WTC11 (cell line): Measurements from ENCODE around the gene CRKL. TPM values are rescaled to one million over a fixed set of nuclear protein-coding genes. Genes with fewer than 3 reads are reported as not detected.
A peak's percentile ranks its signal among the peaks of the same experiment; 100 is the strongest.

Experiments
- CBFB ChIP-seq: sonication (generic); formaldehyde crosslinking; IDR thresholded peaks from 2 replicates; pipeline ENCODE4 v1.8.1; 2022; ENCODE audit warnings: mild to moderate bottlenecking, low read depth, missing genetic modification reagents
- ERG ChIP-seq: fragments of 250-450 bp; sonication (Bioruptor Pico); IDR thresholded peaks from 2 replicates; pipeline ENCODE4 v1.8.0; 2021; ENCODE audit warnings: mild to moderate bottlenecking
- FOXP4 ChIP-seq: sonication (generic); formaldehyde crosslinking; IDR thresholded peaks from 2 replicates; pipeline ENCODE4 v1.8.0; 2022; ENCODE audit warnings: mild to moderate bottlenecking, missing genetic modification reagents
- JAZF1 ChIP-seq: fragments of 250-450 bp; sonication (Bioruptor Pico); IDR thresholded peaks from 2 replicates; pipeline ENCODE4 v1.9.0; 2021; ENCODE audit warnings: moderate library complexity, mild to moderate bottlenecking, inconsistent platforms
- KAT7 ChIP-seq: sonication (generic); formaldehyde crosslinking; IDR thresholded peaks from 2 replicates; pipeline ENCODE4 v1.8.1; 2023; ENCODE audit warnings: missing genetic modification reagents, mild to moderate bottlenecking, borderline replicate concordance
- NR3C1 ChIP-seq: sonication (generic); formaldehyde crosslinking; conservative IDR thresholded peaks from 2 replicates; pipeline ENCODE4 v1.8.1; 2023; ENCODE audit warnings: low read depth, mild to moderate bottlenecking, missing genetic modification reagents
- PRDM15 ChIP-seq: sonication (generic); formaldehyde crosslinking; IDR thresholded peaks from 2 replicates; pipeline ENCODE4 v1.8.0; 2022; ENCODE audit warnings: missing genetic modification reagents
- TCF7 ChIP-seq: sonication (generic); formaldehyde crosslinking; IDR thresholded peaks from 2 replicates; pipeline ENCODE4 v1.8.0; 2022; ENCODE audit warnings: mild to moderate bottlenecking, low read depth, missing genetic modification reagents, moderate library complexity
- TEAD1 ChIP-seq: sonication (generic); formaldehyde crosslinking; IDR thresholded peaks from 2 replicates; pipeline ENCODE4 v1.8.0; 2022; ENCODE audit warnings: mild to moderate bottlenecking, missing genetic modification reagents
- USF1 ChIP-seq: sonication (generic); formaldehyde crosslinking; IDR thresholded peaks from 2 replicates; pipeline ENCODE4 v1.8.0; 2022; ENCODE audit warnings: mild to moderate bottlenecking, missing genetic modification reagents
- ZNF512 ChIP-seq: sonication (generic); formaldehyde crosslinking; IDR thresholded peaks from 2 replicates; pipeline ENCODE4 v1.8.1; 2022; ENCODE audit warnings: missing genetic modification reagents, borderline replicate concordance
- ZNF671 ChIP-seq: fragments of 250-450 bp; sonication (Bioruptor Pico); IDR thresholded peaks from 2 replicates; pipeline ENCODE4 v1.8.0; 2021; ENCODE audit warnings: mild to moderate bottlenecking
- total RNA-seq: library from RNA; stranded (reverse); gene quantifications from 3 replicates; pipeline ENCODE4 v1.2.3, GENCODE V29; 2021
- TF ChIP-seq, protein P1 (sequence below): sonication (generic); formaldehyde crosslinking; IDR thresholded peaks from 2 replicates; pipeline ENCODE4 v1.8.1; 2023; ENCODE audit warnings: mild to moderate bottlenecking, missing genetic modification reagents
- TF ChIP-seq, protein P2 (sequence below): fragments of 250-450 bp; sonication (Bioruptor Pico); IDR thresholded peaks from 2 replicates; pipeline ENCODE4 v1.9.0; 2021; ENCODE audit warnings: mild to moderate bottlenecking
- TF ChIP-seq, protein P3 (sequence below): sonication (generic); formaldehyde crosslinking; IDR thresholded peaks from 2 replicates; pipeline ENCODE4 v1.8.1; 2022; ENCODE audit warnings: mild to moderate bottlenecking, moderate library complexity, missing genetic modification reagents

CRKL gene
- total RNA-seq, 1 experiment from 2014 or later: 114 TPM

- TF ChIP-seq FOXP4 (CRISPR knock-in tag): no peak
- no peak for TF ChIP-seq ERG
- TF ChIP-seq, protein P1, sequence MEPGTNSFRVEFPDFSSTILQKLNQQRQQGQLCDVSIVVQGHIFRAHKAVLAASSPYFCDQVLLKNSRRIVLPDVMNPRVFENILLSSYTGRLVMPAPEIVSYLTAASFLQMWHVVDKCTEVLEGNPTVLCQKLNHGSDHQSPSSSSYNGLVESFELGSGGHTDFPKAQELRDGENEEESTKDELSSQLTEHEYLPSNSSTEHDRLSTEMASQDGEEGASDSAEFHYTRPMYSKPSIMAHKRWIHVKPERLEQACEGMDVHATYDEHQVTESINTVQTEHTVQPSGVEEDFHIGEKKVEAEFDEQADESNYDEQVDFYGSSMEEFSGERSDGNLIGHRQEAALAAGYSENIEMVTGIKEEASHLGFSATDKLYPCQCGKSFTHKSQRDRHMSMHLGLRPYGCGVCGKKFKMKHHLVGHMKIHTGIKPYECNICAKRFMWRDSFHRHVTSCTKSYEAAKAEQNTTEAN: no peak
- TF ChIP-seq USF1: no peak
- TF ChIP-seq ZNF671 (CRISPR knock-in tag): no peak
- no peak for TF ChIP-seq ZNF512 (CRISPR knock-in tag)
- peak; percentile 70 for TF ChIP-seq PRDM15
- no peak for TF ChIP-seq CBFB (CRISPR knock-in tag)
- TF ChIP-seq, protein P2, sequence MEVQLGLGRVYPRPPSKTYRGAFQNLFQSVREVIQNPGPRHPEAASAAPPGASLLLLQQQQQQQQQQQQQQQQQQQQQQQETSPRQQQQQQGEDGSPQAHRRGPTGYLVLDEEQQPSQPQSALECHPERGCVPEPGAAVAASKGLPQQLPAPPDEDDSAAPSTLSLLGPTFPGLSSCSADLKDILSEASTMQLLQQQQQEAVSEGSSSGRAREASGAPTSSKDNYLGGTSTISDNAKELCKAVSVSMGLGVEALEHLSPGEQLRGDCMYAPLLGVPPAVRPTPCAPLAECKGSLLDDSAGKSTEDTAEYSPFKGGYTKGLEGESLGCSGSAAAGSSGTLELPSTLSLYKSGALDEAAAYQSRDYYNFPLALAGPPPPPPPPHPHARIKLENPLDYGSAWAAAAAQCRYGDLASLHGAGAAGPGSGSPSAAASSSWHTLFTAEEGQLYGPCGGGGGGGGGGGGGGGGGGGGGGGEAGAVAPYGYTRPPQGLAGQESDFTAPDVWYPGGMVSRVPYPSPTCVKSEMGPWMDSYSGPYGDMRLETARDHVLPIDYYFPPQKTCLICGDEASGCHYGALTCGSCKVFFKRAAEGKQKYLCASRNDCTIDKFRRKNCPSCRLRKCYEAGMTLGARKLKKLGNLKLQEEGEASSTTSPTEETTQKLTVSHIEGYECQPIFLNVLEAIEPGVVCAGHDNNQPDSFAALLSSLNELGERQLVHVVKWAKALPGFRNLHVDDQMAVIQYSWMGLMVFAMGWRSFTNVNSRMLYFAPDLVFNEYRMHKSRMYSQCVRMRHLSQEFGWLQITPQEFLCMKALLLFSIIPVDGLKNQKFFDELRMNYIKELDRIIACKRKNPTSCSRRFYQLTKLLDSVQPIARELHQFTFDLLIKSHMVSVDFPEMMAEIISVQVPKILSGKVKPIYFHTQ: no peak
- no peak for TF ChIP-seq JAZF1
- TF ChIP-seq NR3C1: no peak
- TF ChIP-seq, protein P3, sequence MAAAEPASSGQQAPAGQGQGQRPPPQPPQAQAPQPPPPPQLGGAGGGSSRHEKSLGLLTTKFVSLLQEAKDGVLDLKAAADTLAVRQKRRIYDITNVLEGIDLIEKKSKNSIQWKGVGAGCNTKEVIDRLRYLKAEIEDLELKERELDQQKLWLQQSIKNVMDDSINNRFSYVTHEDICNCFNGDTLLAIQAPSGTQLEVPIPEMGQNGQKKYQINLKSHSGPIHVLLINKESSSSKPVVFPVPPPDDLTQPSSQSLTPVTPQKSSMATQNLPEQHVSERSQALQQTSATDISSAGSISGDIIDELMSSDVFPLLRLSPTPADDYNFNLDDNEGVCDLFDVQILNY (CRISPR knock-in tag): 0 out of 2 replicates have a peak, but pooled peaks have one; percentile 16
- no peak for TF ChIP-seq TEAD1 (CRISPR knock-in tag)
- TF ChIP-seq TCF7 (CRISPR knock-in tag): no peak
- TF ChIP-seq KAT7 (CRISPR knock-in tag): no peak
Observed at GRCh38 chr22:20956258-20957101, 39.3 kb downstream of the CRKL start (continued).
